Ramos (cell line): Measurements from ENCODE around the gene ANO6.
"Not testable (repeated sequence)": the region's sequence is repeated elsewhere in the genome, so short reads cannot be mapped to it uniquely, and the experiment has no call there.

ENCODE experiments used
- in situ Hi-C: fragments of 300-500 bp; cut with MboI; formaldehyde crosslinking; loops from one replicate; pipeline ENCODE4 v1.14.3; 2022; ENCODE audit warnings: low sequenced_read_pairs; ENCODE audit not compliant: unreplicated experiment

The ANO6 gene

DNA sequence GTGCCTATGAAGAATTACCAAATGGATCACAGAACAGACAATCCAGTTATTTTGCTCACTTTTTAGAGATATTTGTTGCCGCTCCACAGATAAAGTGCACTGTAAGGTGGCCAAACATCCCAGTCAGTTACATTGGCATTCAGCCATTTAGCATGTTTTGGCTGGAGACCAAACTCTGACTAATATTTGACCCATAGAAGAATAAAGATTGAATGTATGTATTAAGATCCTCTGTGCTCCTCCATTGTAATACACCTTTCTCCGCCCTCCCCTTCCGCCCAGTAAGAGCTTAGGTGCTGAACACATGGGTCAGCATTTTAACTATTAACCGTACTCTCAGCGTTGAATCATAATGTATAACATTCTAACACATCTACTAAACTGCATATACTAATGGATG is 163.4 kb downstream of the ANO6 start:
- in situ Hi-C loops = no loop called here

- in situ Hi-C loops = no loop called here
Observed at GRCh38 chr12:45381351-45381750, 165.5 kb downstream of the ANO6 start.

- in situ Hi-C loops = no loop called here
Observed at GRCh38 chr12:45388545-45388944, 172.7 kb downstream of the ANO6 start.

DNA sequence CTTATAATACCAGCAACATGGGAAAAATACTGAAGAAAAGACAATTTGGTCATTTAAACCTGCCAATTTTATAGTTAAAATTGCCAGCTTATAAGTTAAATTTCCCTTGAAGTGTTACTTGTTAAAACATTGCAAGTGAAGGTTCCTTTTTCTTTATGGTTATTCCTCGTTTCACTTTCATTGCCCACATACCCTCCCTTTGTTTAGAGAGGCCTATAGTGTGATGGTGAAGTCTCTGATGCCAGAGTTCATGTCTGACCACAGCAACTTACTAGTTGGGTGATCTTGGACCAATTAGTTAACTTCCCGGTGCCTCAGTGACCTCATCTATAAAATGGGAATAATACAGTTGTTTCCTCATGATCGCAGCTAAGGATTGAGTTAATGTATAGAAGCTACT is 173.5 kb downstream of the ANO6 start:
- in situ Hi-C loops = no loop called here

- in situ Hi-C loops = not testable (repeated sequence)
Observed at GRCh38 chr12:45397499-45397898, 181.6 kb downstream of the ANO6 start.

GRCh38 chr12:45398552-45398951 is 182.7 kb downstream of the ANO6 start:
- in situ Hi-C loops = no loop called here

DNA sequence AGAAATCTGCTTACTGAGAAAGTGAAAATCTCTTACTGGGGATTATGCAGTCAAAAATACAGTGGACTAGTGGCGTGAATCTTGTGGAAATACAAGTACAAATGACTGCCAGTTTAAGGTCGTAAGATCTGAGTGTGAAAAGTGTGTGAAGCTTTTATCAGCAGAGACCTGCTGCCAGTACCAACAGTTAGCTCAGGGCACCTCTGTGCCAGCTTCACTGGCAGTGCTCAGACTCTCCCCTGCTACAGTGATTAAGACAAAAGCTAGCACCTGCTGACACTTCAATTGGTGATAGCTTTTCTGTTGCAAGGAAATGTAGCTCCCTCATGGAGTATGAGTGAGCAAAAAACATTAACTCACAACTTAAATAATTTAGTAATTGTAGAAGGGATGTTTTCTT is 185.1 kb downstream of the ANO6 start:
- in situ Hi-C loops = no loop called here

DNA sequence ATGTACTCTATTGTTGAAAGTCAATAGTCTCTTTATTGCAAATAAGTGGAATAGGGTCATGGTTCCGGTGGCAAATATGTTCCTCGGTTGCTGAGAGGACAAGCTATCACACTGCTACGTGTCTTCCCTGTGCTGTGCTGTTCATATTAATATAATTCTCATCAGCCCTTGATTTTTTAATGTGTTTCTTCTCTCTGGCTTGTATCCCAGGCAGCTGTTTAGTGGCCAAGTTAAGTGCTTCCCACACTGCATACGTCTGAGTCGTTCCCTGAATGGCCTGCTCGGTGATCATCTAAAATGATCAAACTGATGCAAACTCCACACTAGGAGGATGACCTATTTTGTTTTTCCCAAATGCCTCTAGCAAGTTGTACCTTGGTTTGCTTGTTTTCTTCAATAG is 186.4 kb downstream of the ANO6 start:
- in situ Hi-C loops = no loop called here

DNA sequence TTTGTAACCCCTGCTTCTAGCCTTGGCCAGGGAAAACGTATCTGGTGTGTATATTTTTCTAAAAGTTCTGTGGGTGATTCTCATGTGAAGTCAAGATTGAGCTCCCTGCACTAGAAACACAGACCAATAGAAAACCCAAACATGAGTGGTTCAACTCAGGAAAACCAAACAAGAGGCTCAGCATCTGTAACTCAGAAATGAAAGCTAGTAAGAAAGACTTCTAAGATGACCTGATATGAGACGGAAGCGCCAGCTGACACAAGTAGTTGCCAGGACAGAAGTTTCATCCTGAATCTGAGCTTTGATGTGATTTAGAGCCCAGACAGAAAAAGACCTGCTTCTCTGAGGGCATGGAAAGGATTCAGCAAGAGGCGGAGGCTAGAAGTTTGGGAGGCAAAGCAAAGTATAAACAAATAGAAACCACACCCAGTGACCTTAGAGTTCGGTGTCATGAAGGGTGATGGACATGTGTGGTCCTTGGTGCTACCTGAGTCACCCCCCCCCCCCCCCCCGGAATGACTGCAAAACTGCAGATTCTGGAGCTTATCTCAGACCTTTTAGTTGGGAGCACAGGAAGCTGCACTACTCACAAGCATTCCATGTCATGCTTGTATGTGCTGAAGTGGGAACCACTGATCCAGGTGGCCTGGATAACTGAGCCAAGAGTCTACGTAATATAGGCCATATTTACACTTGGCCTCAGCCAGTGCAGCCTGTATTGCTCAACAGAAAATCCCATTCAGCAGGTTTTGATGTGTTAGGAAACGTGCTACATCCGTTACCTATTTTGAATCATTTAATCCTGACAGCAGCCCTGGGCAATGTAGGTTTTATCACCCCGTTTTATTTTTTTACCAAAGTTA is 191.3 kb downstream of the ANO6 start:
- in situ Hi-C loops = no loop called here

GRCh38 chr12:45407981-45408728 is 192.3 kb downstream of the ANO6 start:
- in situ Hi-C loops = no loop called here

DNA sequence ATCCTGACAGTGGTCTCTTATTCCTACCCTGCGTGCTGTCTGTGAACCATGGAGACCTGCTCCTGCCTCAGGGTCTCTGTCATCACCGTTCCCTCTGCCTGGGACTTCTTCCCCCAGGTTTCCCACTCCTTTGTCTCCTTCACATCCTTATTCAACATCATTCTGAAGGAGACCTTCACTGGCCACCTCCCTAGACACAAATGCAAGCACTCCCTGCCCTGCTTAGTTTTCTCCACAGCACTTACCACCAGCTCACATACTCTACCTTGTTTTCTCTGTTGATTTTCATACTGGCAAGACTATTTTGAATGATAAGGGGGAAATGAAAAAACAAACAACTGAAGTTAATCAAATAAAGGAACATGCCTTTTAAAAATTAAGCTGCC is 192.8 kb downstream of the ANO6 start:
- in situ Hi-C loops = no loop called here

DNA sequence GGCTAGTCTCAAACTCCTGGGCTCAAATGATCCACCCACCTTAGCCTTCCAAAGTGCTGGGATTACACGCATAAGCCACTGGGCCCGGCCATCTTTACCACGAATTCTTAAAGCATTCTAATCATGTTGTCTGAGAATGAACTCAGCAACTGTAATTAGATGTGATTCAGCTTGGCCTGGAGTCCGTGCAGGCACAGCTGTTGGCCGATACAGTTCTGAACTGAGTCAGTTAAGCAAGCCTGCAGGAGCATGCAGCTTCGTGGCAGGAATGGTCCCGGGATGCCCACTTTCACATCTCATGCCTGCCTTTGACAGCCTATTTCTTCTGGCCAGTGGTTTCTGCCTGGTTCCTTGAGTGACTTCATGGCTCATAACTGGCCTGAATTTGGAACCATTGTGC is 194.1 kb downstream of the ANO6 start:
- in situ Hi-C loops = no loop called here

DNA sequence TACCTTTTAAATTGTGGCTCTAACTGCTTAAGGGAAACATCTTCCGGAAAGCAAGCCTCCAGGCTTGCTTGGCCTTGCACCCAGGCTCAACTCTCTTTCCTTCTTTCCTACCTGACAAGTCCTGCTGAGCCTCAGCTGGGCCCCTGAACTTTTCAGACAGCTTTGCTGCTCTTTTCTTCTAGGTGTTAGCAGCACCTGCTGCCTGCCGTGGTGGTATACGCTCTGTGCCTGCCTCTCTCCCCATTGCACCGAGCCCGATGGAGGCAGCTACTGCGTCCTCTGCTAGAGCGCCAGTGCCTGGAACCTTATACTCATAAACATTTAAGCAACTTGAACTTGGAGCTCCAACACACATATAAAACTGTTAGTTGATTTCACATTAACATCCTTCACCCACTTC is 195.7 kb downstream of the ANO6 start:
- in situ Hi-C loops = no loop called here

DNA sequence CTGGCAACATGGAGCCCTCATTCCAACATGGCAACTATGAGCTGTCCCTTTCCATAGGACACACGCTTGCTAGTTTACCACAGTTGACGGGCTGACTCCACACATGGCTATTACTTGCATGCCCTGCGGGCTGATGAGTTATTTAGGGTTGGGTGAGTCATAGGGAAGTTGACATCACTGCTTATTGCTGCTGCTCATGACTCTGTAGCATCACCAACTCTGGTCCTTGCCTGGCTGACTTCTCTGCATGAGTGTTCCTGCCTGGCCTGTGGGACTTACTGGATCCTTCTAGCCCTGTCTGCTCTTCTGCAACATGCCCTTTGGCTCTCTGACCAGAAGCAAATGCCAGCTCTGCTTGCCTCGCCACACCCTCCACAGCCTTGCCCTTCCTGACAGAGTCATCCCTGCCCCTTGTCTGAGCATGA is 199.5 kb downstream of the ANO6 start:
- in situ Hi-C loops = no loop called here

GRCh38 chr12:45416126-45416525 is 200.2 kb downstream of the ANO6 start:
- in situ Hi-C loops = no loop called here

GRCh38 chr12:45418520-45418919 is 202.6 kb downstream of the ANO6 start:
- in situ Hi-C loops = no loop called here

GRCh38 chr12:45419317-45419814 is 203.5 kb downstream of the ANO6 start:
- in situ Hi-C loops = no loop called here

DNA sequence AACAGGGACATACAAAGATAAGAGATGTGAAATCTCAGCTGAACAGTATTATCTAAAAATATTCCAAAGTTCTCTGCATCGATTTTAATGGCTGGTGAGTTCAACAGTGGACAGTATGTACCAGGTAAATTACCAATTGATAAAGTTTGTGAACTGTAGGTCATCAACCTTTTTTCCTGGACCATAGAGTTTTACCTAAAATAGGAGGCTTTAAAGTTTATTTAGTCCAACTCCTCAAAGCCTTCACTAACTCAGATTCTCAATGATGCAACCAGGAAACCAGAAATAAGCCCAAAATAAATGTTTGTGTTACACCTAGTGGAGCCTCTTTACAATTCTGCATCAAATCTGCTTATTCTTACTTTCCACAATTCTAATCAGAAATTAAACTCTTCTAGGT is 205.8 kb downstream of the ANO6 start:
- in situ Hi-C loops = no loop called here

GRCh38 chr12:45423931-45424330 is 208.0 kb downstream of the ANO6 start:
- in situ Hi-C loops = no loop called here

DNA sequence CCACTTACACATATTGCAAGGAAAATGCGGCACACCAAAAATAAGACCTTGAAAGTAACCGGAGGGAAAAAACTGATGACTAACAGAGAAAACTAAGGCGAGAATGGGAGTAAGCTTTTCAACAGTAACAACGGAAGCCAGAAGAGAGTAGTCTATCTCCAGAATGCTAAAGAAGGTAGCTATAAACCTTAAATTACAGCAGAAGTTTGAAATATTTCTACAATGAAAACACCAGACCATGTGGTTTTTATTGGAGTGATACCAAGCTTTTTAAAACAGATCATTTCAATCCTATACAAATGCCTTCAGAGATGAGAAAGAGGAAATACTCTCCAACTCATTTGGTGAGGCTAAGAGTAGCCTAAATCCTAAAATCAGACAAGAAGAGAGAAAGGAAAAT is 209.5 kb downstream of the ANO6 start:
- in situ Hi-C loops = no loop called here

DNA sequence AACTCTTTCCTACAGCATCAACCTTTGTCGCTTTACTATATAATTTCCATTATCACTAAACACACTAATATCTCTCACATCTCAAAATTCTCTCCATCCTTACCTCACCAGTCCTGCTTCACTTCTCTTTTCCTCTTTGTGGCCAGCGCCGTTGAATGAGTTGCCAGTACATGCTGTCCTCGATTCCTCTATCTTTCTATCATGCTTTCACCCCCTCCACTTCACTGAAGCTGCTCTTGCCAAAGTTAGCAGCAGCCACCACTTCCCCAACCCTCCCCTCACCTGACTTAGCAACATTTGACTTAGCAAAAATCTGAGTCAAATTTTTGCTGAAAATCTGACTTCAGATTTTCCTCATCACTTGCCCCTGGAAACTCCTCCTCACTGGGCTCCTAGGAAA is 210.4 kb downstream of the ANO6 start:
- in situ Hi-C loops = no loop called here
